Stimulated activated CD4-positive, alpha-beta T cell treated with anti-CD3 and anti-CD28 coated beads, TNF-alpha, amount 100 ng/mL, for 1 hour (primary cell): Measurements from ENCODE around the gene GMNC.
"Not testable (repeated sequence)": the region's sequence is repeated elsewhere in the genome, so short reads cannot be mapped to it uniquely, and the experiment has no call there.

Experiments
- DNase-seq, 3 donors: peaks; one replicate each; pipeline ENCODE4 v3.0.0-alpha.2; 2020; ENCODE audit warnings: low read depth in 3 of 3, low spot score in 1 of 3

GMNC gene

GRCh38 chr3:190862209-190863118 lies at the start of gene GMNC:
Gene GMNC (minus strand): TSS chr3:190862694. CDS start chr3:190862615, 79 bp downstream.
- DNase-seq, result no peak

- DNase-seq, result no peak
Measured at GRCh38 chr3:190911382-190911781, 48.9 kb upstream of the GMNC start.

GRCh38 chr3:190909908-190910307 lies 47.4 kb upstream of the GMNC start:
- no peak for DNase-seq

- no peak for DNase-seq
Measured at GRCh38 chr3:190903156-190903555, 40.7 kb upstream of the GMNC start.

GRCh38 chr3:190902292-190902691 lies 39.8 kb upstream of the GMNC start:
- DNase-seq, result no peak

GRCh38 chr3:190892395-190892902 lies 30.0 kb upstream of the GMNC start:
- no peak for DNase-seq

- DNase-seq, result no peak
Measured at GRCh38 chr3:190886945-190887344, 24.5 kb upstream of the GMNC start.

GRCh38 chr3:190883973-190884832 lies 21.7 kb upstream of the GMNC start:
- DNase-seq, result no peak

GRCh38 chr3:190883141-190883540 lies 20.6 kb upstream of the GMNC start:
- DNase-seq, result no peak

GRCh38 chr3:190877925-190878324 lies 15.4 kb upstream of the GMNC start:
- no peak for DNase-seq

- DNase-seq, result not testable (repeated sequence)
Measured at GRCh38 chr3:190876433-190876832, 13.9 kb upstream of the GMNC start.

GRCh38 chr3:190875061-190875460 lies 12.6 kb upstream of the GMNC start:
- DNase-seq, result not testable (repeated sequence)

GRCh38 chr3:190870127-190870526 lies 7.6 kb upstream of the GMNC start:
- DNase-seq, result no peak

- DNase-seq, result no peak
Measured at GRCh38 chr3:190867071-190867470, 4.6 kb upstream of the GMNC start.

- no peak for DNase-seq
Measured at GRCh38 chr3:190865828-190866227, 3.3 kb upstream of the GMNC start.

GRCh38 chr3:190865419-190865818 lies 2.9 kb upstream of the GMNC start:
- no peak for DNase-seq

GRCh38 chr3:190864002-190864401 lies 1.5 kb upstream of the GMNC start:
- no peak for DNase-seq

- DNase-seq, result no peak
Measured at GRCh38 chr3:190863119-190863465, 598 bp upstream of the GMNC start.

GRCh38 chr3:190860521-190860920 lies 2.0 kb downstream of the GMNC start:
- DNase-seq, result no peak

- DNase-seq, result no peak
Measured at GRCh38 chr3:190855151-190855550, 7.3 kb downstream of the GMNC start.

- DNase-seq, result no peak
Measured at GRCh38 chr3:190854062-190854461, 8.4 kb downstream of the GMNC start.

GRCh38 chr3:190853464-190853863 lies 9.0 kb downstream of the GMNC start:
- DNase-seq, result no peak
